Lower leg skin (tissue), 3 donors: ENCODE measurements around the gene OCA2.

Experiments
- CTCF ChIP-seq, 3 donors: fragments of 450-650 bp; IDR thresholded peaks; one replicate each; pipeline ENCODE4 v1.5.1; 2016; ENCODE audit warnings: antibody characterized with exemption in 3 of 3, mild to moderate bottlenecking in 3 of 3, moderate library complexity in 2 of 3
- POLR2A ChIP-seq, 2 donors: fragments of 450-650 bp; IDR thresholded peaks; one replicate each; pipeline ENCODE4 v1.6.1; 2016 to 2017; ENCODE audit warnings: antibody characterized with exemption in 2 of 2, mild to moderate bottlenecking in 1 of 2, moderate library complexity in 1 of 2

- no peak for TF ChIP-seq CTCF (IDR thresholded peaks at IDR 0.05)
- no peak for TF ChIP-seq POLR2A (IDR thresholded peaks at IDR 0.05)
Measured at GRCh38 chr15:27865926-27866325, 233.2 kb downstream of the OCA2 start.
